MCF 10A (cell line): ENCODE measurements around the gene TRAPPC6A. TPM values are rescaled to one million over a fixed set of nuclear protein-coding genes. Genes with fewer than 3 reads are reported as not detected.

Source experiments
- BruUV-seq: library from RNA; stranded (reverse); fragments of 400-500 nt; replicated peaks from 2 replicates; lab custom pipeline; 2021; lab: Mats Ljungman, UMichigan
- CTCF ChIA-PET: fragments of 300-600 bp; sonication (Branson Sonifier 250); formaldehyde crosslinking; extraction: SDS; loops from one replicate; lab custom pipeline; 2021; ENCODE audit warnings: antibody characterized with exemption, inconsistent platforms; lab: Yijun Ruan, JAX
- POLR2A ChIA-PET: fragments of 300-600, 350-650 bp; sonication (Branson Sonifier 250); formaldehyde crosslinking; extraction: SDS; loops from one replicate; lab custom pipeline; 2020; ENCODE audit warnings: antibody characterized with exemption, inconsistent platforms; lab: Yijun Ruan, JAX
- DNase-seq: peaks from one replicate; pipeline ENCODE4 v3.0.0-alpha.2; 2018; ENCODE audit not compliant: unreplicated experiment
- H3K27ac Mint-ChIP-seq: one replicate; pipeline ENCODE4 v1.8.0; 2022; ENCODE audit warnings: mild to moderate bottlenecking, low read depth, mixed read lengths; ENCODE audit not compliant: unreplicated experiment
- H3K27me3 Mint-ChIP-seq: one replicate; pipeline ENCODE4 v1.8.0; 2022; ENCODE audit warnings: mixed read lengths; ENCODE audit not compliant: insufficient read depth, unreplicated experiment
- H3K36me3 Mint-ChIP-seq: one replicate; pipeline ENCODE4 v1.8.0; 2022; ENCODE audit warnings: mild to moderate bottlenecking, moderate library complexity, mixed read lengths; ENCODE audit not compliant: insufficient read depth, unreplicated experiment
- H3K4me1 Mint-ChIP-seq: one replicate; pipeline ENCODE4 v1.8.0; 2022; ENCODE audit warnings: mixed read lengths; ENCODE audit not compliant: insufficient read depth, unreplicated experiment
- H3K4me3 Mint-ChIP-seq: one replicate; pipeline ENCODE4 v1.8.0; 2022; ENCODE audit warnings: mild to moderate bottlenecking, moderate library complexity, mixed read lengths; ENCODE audit not compliant: unreplicated experiment
- H3K9me3 Mint-ChIP-seq: one replicate; pipeline ENCODE4 v1.8.0; 2022; ENCODE audit warnings: mixed read lengths; ENCODE audit not compliant: unreplicated experiment
- intact Hi-C: fragments of 100-400 bp; cut with micrococcal nuclease; formaldehyde crosslinking; loops from 2 replicates; pipeline ENCODE4 v1.14.1; 2022
- total RNA-seq: library from RNA; stranded (reverse); gene quantifications from 2 replicates; pipeline ENCODE4 v1.2.3, GENCODE V29; 2022
- TF ChIP-seq, protein P1 (sequence below): fragments of 200-600 bp; IDR thresholded peaks from one replicate; pipeline ENCODE4 v1.8.0; 2022; ENCODE audit warnings: antibody characterized with exemption, mild to moderate bottlenecking; ENCODE audit not compliant: unreplicated experiment

The TRAPPC6A gene
- total RNA-seq, 1 experiment from 2014 or later: 14.4 TPM

DNA sequence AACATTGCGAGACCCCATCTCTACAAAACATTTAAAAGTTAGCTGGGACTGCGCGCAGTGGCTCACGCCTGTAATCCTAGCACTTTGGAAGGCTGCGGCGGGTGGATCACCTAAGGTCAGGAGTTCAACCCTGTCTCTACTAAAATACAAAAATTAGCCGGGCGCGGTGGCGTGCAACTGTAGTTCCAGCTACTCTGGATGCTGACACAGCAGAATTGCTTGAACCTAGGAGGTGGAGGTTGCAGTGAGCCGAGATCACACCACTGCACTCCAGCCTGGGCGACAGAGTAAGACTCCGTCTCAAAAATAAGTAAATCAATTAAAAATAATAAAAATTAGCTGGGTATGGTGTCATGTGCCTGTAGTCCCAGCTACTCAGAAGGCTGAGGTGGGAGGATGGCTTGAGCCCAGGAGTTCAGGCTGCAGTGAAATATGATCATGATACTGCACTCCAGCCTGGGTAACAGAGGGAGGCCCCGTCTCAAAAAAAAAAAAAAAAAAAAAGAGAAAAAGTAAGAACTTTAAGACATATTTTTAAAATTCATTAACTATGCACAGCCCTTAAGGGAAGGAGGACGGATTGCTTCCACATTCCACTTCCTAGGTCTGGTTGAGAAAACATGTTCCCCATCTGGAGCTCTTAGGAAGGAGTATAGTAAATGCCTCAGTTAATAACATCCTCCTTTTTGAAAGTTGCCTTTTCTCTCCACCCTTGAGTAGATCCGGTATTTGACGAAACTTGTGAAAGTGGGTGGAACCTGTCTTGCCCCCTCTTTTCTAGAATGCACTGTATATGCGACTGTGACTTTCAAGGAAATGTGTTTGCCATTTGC, 41.1 kb upstream of the TRAPPC6A start:
- intact Hi-C loops: no loop called here
- DNase-seq: no peak
- CTCF ChIA-PET: no interaction called here
- Mint-ChIP-seq H3K36me3 (no peaks in the 10 kb centered on the region), H3K9me3 (no peaks in the 10 kb centered on the region), H3K4me3 (no peak overlapping the region), H3K27ac (no peak overlapping the region), H3K27me3 (peaks cover 14% of the 10 kb centered on the region), H3K4me1 (peaks cover 6% of the 10 kb centered on the region)
- TF ChIP-seq, protein P1, sequence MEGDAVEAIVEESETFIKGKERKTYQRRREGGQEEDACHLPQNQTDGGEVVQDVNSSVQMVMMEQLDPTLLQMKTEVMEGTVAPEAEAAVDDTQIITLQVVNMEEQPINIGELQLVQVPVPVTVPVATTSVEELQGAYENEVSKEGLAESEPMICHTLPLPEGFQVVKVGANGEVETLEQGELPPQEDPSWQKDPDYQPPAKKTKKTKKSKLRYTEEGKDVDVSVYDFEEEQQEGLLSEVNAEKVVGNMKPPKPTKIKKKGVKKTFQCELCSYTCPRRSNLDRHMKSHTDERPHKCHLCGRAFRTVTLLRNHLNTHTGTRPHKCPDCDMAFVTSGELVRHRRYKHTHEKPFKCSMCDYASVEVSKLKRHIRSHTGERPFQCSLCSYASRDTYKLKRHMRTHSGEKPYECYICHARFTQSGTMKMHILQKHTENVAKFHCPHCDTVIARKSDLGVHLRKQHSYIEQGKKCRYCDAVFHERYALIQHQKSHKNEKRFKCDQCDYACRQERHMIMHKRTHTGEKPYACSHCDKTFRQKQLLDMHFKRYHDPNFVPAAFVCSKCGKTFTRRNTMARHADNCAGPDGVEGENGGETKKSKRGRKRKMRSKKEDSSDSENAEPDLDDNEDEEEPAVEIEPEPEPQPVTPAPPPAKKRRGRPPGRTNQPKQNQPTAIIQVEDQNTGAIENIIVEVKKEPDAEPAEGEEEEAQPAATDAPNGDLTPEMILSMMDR: no peak
- BruUV-seq: no TSS peak
- POLR2A ChIA-PET: interaction anchor here (1.5 kb wide), 1 partner anchor 10 kb away, joined by 3 read pairs; no protein-coding TSS in a partner anchor

DNA sequence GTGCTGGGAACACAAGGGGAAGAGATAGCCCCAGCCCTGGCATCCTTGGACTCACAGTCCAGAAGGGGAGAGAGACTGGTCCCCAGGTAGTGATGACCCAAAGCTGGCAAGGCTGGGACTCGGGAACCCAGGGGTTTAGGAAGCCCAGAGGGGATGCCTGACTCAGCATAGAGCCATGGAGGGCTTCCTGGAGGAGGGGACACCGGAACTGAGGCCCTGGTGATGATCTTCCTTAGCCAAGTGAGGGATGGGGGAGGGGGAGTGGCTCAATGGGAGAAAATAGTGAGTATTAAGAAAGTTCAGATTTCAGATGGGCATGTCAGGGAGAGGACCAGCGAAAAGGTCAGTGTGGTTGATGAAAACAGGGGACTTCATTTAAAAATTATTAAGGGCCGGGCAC, 40.4 kb upstream of the TRAPPC6A start:
- peaks cover 14% of the 10 kb centered on the region for H3K27me3 Mint-ChIP-seq
- ChIA-PET POLR2A (no interaction called here), CTCF (no interaction called here)
- intact Hi-C loops: no loop called here
- H3K4me1 Mint-ChIP-seq: peaks cover 6% of the 10 kb centered on the region
- no peaks in the 10 kb centered on the region for H3K9me3 Mint-ChIP-seq
- BruUV-seq: no TSS peak
- H3K36me3 Mint-ChIP-seq: no peaks in the 10 kb centered on the region
- no peak overlapping the region for H3K27ac Mint-ChIP-seq
- no peak overlapping the region for H3K4me3 Mint-ChIP-seq
- TF ChIP-seq, protein P1: no peak
- no peak for DNase-seq

GRCh38 chr19:45217957-45218334, 39.9 kb upstream of the TRAPPC6A start:
- H3K4me1 Mint-ChIP-seq: peaks cover 6% of the 10 kb centered on the region
- TF ChIP-seq, protein P1: no peak
- BruUV-seq: no TSS peak
- intact Hi-C loops: no loop called here
- POLR2A ChIA-PET: no interaction called here
- CTCF ChIA-PET: no interaction called here
- no peak overlapping the region for H3K4me3 Mint-ChIP-seq
- H3K27ac Mint-ChIP-seq: no peak overlapping the region
- no peaks in the 10 kb centered on the region for H3K9me3 Mint-ChIP-seq
- no peaks in the 10 kb centered on the region for H3K36me3 Mint-ChIP-seq
- DNase-seq: no peak
- peaks cover 14% of the 10 kb centered on the region for H3K27me3 Mint-ChIP-seq

DNA sequence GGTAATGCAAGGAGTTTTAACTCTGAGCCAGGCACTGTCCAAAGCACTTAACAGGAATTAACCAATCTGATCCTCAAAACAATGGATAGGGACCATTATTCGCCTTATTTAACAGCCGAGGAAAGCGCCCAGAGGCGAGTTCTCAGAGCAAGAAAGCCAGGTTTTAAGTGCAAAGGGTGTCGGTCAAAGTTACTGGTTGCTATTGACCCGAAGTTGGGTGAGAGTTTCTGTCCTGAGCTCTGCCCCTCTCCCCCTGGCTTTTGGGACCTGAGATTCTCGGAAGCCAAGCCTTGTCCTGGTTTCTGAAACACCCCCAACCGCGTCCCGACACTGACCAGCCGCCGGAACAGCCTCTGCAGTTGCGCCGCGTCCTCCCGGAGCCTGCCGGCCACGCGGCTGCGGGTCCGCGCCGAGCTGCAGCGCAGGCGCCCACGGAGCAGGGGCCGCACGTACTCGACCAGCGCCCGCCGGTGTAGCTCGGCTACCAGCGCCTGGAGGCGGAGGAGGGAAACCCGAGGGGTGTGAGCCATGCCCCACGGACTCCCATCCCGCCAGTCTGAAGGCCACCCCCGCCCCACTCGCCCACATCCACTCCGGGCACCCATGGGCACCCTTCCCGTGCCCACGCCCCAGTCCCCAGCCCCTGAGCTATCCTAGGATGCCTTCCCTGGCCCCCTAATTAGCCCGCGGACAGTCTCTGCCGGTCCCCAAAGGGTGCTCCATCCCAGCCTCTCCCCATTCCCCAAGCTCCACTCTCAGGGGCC, 39.3 kb upstream of the TRAPPC6A start:
- ChIA-PET POLR2A (no interaction called here), CTCF (interaction anchor here (0.6 kb wide), 1 partner anchor 25 kb away, joined by 4 read pairs; no protein-coding TSS in a partner anchor)
- intact Hi-C loops: no loop called here
- Mint-ChIP-seq H3K4me3 (no peak overlapping the region), H3K36me3 (no peaks in the 10 kb centered on the region), H3K27me3 (peaks cover 8% of the 10 kb centered on the region), H3K4me1 (peaks cover 6% of the 10 kb centered on the region), H3K27ac (no peak overlapping the region), H3K9me3 (no peaks in the 10 kb centered on the region)
- DNase-seq: no peak
- TF ChIP-seq, protein P1: no peak
- no TSS peak for BruUV-seq
